HG03108 (cell line): ENCODE results near the gene SMO.
"Not testable (repeated sequence)": the region's sequence is repeated elsewhere in the genome, so short reads cannot be mapped to it uniquely, and the experiment has no call there.

Source experiments
- ATAC-seq: cut with Tn5 transposase; IDR thresholded peaks from one replicate; pipeline ENCODE4 v1.9.1; 2021; ENCODE audit warnings: moderate library complexity; ENCODE audit not compliant: unreplicated experiment

Gene SMO

GRCh38 chr7:129169686-129170440, 18.6 kb upstream of the SMO start:
- ATAC-seq: peak; percentile 60

GRCh38 chr7:129170441-129171021, 17.9 kb upstream of the SMO start:
- no peak for ATAC-seq

GRCh38 chr7:129173861-129174260, 14.6 kb upstream of the SMO start:
- not testable (repeated sequence) for ATAC-seq

DNA sequence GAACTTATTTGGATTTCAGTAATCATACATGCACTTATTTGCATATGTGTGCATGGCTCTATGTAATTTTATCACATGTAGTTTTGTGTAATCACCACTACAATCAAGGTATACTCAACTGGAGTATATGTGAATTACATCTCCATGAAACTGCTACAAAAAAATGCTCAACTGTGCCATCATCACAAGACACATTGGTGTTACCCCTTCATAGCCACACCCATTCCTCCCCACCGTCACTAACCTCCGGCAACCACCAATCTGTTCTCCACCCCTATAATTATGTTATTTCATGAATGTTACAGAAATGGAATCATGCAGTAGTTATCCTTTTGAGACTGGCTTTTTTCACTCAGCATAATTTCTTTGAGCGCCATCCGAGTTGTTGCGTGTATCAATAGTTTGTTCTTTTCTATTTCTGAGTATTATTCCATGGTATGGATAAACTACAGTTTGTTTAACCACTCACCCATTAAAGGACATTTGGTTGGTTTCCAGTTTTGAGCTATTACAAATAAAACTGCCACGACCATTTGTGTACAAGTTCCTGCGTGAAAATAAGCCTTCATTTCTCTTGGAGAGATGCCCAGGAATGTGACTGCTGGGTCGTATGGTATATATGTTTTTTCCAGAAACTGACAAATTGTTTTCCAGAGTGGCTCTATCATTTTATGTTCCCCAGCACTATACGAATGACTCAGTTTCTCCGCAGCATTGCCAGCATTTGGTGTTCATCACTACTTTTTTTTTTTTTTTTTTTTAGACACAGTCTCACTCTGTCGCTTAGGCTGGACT, 11.3 kb upstream of the SMO start:
- ATAC-seq: no peak

DNA sequence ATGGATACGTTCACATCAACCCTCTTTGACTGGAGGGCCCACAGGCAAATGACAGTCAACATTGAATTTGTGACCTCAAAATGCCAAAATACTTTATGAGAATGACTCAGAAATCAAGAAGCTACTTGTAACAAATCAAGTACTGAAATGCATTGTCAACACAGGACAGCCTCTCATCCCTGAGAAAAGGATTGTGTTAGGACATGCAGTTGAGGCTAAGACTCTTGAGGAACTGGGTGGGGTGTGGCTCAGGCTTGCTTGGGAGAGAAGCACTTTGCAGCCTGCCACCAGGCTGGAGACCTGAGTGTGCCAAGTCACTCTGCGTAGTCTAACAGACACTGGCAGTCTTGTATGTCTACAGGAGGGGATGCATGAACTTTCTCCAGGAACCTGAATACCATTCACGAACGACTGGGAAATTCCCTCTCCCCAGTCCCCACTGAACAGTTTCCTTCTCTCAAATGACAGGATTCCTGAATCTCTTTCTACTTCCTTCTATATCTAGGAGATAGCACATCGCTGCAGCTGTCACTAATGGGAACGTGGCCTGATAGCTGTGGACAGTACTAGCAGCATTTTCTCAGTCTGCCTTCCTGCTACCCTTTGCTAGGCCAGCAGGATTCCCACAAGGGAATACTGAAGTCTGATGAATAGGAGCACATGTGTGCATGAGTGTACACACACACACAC, 3.3 kb upstream of the SMO start:
- ATAC-seq: no peak

- no peak for ATAC-seq
These were observed 1.6 kb upstream of the SMO start for GRCh38 chr7:129186749-129187260.

GRCh38 chr7:129187681-129188371, 607 bp upstream of the SMO start:
- ATAC-seq: no peak

DNA sequence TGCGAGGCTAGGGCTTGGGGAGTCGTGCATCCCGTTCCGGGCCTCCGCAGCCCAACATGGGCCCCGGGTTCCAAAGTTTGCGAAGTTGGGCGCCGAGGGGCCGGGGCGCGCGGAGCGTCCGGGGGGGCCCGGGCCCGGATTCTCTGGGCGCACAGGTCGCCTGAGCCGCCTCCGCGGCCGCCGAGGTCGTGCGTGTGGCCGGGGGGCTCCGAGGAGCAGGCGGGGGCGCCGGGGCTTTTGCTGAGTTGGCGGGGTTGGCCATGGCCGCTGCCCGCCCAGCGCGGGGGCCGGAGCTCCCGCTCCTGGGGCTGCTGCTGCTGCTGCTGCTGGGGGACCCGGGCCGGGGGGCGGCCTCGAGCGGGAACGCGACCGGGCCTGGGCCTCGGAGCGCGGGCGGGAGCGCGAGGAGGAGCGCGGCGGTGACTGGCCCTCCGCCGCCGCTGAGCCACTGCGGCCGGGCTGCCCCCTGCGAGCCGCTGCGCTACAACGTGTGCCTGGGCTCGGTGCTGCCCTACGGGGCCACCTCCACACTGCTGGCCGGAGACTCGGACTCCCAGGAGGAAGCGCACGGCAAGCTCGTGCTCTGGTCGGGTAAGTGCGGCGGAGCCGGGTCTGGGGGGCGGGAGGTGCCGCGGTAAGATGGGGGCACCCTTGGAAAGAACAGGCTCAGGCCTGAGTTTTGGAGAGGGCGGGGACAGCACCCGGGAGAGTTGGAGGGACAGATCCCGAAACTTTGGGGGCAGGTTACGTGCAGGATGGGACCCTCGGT, 643 bp downstream of the SMO start:
- no peak for ATAC-seq

DNA sequence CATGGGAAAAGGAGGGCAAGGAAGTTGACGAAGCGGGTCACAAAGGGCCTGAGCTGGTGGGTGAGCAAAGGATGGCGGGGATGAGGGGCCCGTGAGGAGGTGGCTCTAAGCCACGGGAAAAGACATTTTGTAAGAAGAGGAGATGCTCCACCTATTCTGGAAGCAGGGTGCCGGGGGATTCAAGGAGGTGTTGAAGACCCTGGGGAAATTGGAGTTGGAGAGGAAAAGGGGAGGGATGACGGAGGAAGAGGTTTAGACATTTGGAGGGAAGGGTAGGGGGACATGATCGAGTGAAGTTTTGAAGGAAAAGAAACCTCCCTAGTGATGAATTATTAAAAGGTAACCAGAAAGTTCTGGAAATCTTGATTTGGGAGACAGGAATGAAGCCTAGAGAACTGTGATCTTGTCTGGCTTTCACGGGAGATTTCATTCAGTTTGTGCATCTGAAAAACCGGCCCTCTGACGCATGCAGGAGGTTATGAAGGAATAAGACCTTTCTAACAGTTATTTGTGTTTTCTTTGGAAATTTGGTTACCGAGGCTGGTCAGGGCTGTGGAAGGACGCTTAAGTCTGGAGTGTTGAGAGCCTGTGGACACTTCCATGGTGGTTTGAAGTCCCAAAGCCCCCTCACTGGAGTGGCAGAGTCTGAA, 1.4 kb downstream of the SMO start:
- no peak for ATAC-seq

DNA sequence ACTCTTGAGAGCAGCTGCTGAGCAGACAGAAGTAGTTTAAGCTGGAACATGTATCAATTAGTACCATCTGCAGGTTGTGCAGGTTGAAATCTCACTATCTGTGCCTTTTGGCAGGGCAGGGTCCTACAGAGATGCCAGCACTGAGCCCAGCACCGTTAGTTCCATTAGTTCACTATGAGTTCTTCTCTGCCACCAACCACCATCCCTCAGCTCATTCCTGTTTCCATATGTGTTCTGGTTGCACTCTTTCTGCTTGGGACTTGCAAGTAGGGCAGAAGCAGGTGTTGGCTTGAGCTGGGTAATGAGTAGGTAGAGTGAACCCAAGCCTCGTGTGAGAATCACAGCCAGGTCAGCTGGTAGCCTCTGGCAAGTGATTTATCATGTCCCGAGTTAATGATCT, 2.8 kb downstream of the SMO start:
- no peak for ATAC-seq

DNA sequence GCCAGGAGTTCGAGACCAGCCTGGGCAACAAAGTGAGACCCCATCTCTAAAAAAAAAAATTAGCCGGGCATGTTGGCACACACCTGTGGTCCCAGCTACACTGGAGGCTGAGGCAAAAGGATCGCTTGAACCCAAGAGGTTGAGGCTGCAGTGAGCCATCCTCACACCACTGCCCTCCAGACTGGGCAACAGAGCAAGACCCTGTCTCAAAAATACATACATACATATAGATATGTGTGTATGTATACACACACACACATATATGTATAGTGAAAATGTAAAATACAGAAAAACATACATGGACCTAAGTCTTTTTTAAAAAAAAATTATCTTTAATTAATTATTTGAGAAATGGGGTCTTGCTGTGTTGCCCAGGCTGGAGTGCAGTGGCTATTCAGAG, 5.5 kb downstream of the SMO start:
- no peak for ATAC-seq

DNA sequence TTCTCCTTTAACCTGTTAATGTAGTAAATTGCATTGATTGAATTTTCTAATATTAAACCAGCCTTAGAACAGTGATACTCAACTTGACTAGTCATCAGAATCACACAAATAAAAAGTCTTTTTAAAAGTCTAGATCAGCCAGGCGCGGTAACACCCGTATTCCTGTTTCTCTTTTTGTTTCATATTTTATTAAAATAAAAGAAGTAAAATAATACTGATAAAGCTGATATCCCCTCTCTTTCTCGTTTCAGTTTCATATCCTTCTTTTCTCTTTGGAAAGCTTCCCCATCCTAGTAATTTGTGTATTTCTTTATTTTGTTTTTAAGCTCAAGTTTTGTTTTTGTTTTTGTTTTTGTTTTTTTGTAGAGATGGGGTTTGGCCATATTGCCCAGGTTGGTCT, 9.3 kb downstream of the SMO start:
- no peak for ATAC-seq

DNA sequence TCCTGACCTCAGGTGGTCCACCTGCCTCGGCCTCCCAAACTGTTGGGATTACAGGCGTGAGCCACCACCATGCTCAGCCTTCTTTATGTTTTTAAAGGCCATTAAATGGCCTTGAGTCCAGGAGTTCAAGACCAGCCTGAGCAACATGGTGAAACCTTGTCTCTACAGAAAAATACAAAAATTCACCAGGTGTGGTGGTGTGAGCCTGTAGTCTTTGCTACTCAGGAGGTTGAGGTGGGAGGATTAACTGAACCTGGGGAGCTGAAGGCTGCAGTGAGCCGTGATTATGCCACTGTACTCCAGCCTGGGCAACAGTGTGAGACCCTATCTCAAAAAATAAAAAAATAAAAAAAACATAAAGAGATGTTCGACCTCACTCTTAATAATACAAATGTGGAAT, 11.0 kb downstream of the SMO start:
- no peak for ATAC-seq

DNA sequence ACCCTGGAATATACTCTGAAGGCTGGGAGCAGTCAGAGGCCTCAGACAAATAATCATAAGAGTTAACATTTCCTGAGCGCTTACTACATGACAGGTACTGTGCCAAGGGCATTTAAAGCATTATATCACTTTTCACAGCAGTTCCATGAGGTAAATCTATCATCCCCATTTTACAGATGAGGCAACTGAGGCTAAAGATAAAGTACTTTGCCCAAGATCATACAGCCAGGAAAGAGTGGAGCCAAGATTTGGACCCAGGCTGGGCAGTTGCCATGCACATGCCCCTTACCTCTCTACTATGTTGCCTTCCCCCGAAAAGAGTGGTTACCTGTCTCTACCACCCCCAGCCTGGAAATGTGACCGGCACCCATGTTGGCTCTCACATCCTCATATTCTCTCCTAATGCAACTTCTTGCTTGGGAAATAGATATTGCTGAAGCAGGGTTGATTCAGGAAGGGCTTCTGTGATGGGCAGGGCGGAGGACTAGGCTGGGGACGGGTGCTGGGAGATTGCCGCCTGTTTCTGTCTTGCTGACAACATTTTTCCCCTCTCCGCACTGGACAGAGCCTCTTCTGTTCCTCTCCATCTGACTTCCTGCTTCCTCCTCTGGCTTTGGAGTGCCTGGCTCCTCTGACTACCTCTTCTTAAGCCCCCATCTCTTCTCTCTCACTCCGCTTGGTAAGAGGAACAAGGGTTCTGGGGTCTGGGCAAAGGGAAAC, 13.8 kb downstream of the SMO start:
- no peak for ATAC-seq

- ATAC-seq: no peak
These were observed 14.8 kb downstream of the SMO start for GRCh38 chr7:129203050-129203741.

- ATAC-seq: no peak
These were observed 16.8 kb downstream of the SMO start for GRCh38 chr7:129205126-129205818.

DNA sequence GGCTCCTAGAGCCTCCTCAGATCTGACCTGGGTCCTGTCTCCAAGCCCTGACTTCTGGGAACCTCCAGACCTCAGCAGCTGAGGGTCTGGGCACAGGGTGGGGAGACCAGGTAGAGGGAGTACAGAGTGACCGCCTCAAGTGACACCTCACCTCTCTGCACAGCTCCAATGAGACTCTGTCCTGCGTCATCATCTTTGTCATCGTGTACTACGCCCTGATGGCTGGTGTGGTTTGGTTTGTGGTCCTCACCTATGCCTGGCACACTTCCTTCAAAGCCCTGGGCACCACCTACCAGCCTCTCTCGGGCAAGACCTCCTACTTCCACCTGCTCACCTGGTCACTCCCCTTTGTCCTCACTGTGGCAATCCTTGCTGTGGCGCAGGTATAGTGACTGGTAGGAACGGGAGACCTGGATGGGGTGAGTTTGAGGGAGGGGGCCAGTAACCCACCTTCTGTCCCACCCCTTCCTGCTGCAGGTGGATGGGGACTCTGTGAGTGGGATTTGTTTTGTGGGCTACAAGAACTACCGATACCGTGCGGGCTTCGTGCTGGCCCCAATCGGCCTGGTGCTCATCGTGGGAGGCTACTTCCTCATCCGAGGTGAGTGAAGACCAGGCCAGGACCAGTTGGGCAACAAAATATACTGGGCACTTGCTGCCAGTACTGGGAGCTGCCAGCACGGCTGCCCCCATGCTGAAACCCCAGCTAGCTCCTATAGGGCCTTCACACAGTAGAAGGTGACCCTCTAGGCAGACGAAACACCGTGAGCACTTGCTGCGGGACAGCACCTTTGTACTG, 17.8 kb downstream of the SMO start:
- no peak for ATAC-seq
